NCI-H2107 treated with DMSO at 0.1 percent for 48 hours (cell line): Measurements from ENCODE around the gene CHCHD5.
A peak's percentile ranks its signal among the peaks of the same experiment; 100 is the strongest.
"Not testable (repeated sequence)": the region's sequence is repeated elsewhere in the genome, so short reads cannot be mapped to it uniquely, and the experiment has no call there.

Experiments
- DNase-seq: peaks from one replicate; lab custom pipeline; 2025; ENCODE audit not compliant: unreplicated experiment; lab: John Stamatoyannopoulos, UW

CHCHD5 gene, protein sequence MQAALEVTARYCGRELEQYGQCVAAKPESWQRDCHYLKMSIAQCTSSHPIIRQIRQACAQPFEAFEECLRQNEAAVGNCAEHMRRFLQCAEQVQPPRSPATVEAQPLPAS

DNA sequence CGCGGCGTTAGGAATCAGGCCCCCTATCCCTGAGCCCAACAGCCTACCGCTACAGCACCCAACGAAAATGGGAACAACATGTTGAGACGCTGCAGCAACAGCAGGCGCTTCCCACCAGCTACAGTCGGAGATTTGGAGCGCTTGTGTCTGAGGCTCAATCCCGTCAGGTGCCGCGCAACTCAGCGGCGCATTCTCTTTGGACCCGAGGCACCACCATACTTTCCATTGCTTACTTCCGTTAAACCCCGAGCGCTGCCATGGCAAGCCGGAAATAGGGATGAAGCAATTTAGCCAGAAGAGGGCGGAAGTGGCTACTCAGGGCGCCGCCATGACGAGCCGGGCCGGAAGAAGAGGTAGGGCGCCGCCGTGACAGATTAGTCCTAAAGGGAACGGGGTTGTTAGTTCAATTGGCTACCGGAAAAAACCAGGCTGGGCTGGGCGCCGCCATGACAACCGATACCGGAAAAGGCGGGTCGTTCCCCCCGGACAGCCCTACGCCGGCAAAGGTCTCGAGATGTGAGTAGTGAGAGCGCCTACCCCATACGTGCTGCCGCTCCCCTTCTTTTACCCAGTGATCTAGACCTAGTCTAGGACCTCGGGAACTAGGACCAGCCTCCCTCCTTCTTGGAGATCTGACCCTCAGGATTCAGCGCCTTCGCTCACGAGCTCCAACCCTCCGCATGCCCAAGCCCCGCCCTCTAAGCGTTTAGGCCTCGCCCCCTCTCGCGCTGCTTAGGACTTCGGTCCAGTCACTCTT is at the start of gene CHCHD5:
TSS of gene CHCHD5 (plus strand) at position 476 of the 757 bp plus-strand sequence. CDS start at position 515, 39 bp downstream.
- peak; percentile 89 for DNase-seq

DNA sequence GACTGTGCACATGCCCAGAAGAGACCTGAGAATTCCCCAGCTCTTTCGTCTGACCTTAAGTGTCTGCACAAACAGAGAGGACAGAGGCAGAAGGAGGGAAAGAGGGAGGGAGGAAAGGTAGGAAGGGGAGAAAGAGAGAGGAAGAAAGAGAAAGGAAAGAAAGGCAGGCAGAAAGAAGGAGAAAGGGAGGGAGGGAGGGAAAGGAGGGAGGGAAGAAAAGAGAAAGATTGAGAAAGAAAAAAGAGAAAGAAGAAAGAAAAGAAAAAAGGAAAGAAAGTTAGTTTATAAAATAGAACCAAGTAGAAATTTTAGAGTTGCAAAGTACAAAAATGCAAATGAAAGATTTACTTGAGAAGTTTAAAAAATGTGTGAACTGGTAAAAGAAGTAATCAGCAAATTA is 49.6 kb upstream of the CHCHD5 start:
- no peak for DNase-seq

DNA sequence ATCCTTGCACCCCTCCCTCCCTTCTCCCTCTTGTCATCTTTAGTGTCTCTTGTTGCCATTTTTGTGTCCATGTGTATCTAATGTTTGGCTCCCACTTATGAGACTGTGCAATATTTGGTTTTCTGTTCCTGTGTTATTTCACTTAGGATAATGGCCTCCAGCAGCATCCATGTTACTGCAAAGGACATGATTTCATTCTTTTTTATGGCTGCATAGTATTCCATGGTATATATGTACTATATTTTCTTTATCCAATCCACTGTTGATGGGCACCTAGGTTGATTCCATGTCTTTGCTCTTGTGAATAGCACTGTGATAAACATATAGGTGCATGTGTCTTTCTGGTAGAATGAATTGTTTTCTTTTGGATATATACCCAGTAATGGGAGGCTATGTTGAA is 47.7 kb upstream of the CHCHD5 start:
- DNase-seq: not testable (repeated sequence)

DNA sequence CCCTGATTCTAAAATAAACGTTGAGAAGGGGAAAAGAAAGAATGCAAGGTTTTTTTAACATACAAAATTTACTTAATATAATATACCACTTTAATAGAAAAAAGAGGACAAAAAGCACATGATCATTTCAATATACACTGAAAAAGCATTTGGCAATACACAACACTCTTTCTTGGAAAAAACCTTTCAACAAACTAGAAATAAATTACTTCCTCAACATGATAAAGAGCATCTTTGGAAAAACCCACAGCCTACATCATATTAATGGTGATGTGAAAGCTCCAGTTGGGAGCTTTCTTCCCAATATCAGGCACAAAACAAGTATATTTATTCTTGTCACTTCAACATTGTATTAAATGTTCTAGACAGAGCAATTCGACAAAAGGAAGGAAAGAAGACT is 45.1 kb upstream of the CHCHD5 start:
- no peak for DNase-seq

DNA sequence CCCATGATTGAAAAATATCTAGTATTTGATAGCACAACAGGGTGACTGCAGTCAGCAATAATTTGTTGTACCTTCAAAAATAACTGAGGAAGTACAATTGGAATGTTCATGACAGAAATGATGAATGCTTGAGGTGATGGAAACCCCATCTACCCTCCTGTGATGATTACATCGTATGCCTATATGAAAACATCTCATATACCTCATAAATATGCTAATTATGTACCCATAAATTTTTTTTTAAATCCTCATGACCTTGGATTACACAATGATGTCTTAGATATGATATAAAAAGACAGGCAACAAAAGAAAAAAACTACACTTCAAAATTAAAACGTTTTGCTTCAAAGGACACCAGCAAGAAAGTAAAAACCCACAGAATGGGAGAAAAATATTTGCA is 43.5 kb upstream of the CHCHD5 start:
- DNase-seq: no peak

DNA sequence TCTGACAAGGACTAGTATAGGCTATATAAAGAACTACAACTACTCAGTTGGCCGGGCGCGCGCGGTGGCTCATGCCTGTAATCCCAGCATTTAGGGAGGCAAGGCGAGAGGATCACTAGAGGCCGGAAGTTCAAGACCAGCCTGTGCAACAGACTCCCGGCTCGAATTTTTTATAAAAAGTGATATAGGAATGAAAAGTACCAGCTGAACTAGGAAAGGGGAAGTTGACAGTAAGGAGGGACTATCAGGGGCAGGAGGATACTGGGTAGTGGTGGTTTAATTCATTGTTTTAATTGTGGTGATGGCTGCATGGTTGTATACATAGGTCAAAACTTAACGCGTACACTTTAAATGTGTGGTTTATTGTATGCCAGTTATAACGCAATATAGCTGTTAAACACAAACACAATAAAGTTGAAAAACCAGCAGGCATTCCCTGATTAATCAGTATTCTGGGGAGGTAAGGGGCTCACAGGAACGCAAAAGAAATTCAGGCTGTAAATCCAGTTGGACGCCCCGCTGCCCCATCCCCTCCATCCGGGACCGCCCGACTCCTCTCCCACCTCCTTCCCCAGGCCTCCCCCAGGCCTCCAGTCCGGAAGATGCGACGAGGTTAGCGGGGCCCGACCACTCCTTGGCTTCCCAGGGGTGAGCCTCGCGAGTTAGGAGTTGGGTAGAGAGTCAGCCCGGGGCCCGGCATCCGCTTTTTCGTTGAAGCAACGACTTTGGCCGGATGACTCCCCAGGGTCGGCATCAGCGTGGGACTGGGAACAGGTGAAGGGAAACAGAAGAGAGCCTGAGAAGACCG is 42.9 kb upstream of the CHCHD5 start:
- no peak for DNase-seq

DNA sequence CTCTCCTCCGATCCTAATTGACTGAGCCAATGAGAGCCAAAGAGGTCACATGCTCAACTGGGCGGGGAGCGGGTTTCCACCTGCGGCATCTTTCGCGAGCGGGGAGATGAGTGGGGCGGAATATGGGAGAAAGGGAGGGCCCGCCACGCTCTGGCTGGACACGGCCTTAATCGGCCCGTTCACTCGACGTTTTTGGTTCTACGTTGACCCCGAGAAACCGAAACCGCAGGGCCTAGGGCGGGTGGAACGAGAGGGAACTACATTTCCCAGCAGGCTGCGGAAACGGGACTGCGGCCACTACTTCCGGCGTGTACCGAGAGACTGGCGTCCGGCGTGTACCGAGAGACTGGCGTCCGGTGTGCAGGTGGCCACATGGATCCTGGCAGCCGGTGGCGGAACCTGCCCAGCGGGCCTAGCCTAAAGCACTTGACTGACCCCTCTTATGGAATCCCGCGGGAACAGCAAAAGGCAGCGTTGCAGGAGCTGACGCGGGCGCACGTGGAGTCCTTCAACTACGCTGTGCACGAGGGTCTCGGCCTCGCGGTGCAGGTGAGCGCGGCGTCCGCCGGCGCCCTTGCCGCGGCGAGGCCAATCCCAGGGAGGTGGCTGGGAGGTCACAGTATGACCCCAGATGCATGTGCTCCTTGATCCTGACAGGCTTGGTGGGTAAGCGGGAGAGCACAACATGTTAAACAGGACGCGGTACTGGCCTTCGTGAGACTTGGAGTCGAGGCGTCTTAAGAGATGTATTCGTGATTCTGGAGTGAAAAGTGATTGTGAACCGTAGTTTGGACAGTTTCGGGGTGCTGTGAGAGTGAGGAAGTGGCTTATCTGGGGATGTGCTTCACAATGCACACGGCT is 42.1 kb upstream of the CHCHD5 start, which contains the start of gene POLR1B:
TSS of gene POLR1B (plus strand) at position 343 of the 861 bp plus-strand sequence. CDS start at position 373, 30 bp downstream.
- DNase-seq: peak; percentile 68

DNA sequence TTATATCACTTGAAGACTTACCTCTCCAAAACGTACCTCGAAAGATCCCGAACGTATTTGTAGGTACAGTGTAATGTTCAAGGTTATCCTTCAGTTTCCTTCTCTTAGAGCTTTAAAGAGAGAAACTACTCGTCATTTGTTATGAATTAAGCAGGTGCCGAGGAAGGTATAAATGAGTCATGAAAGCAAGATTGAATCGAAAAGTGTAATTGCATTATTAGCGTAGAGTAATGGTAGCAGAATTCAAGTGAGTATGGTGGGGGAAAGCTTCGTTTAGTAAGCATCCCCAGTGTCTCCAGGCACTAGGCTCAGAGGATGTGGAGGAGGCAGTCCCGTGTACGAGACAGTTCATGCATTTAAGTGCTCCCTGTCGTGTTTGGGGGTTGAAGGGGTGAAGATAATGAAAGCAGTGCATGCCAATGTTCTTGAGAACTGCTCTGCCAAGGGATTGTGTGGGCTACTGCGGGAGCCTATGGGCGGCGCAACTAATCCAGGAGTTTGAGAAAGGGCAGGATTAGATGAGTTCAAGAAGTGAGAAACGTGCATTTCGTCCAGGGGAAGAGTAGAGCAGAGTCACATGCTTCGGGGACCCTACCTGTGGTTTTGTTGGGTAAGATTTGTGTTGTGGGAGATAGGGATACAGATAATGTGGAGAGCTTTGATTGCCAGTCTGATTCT is 41.3 kb upstream of the CHCHD5 start:
- DNase-seq: no peak

DNA sequence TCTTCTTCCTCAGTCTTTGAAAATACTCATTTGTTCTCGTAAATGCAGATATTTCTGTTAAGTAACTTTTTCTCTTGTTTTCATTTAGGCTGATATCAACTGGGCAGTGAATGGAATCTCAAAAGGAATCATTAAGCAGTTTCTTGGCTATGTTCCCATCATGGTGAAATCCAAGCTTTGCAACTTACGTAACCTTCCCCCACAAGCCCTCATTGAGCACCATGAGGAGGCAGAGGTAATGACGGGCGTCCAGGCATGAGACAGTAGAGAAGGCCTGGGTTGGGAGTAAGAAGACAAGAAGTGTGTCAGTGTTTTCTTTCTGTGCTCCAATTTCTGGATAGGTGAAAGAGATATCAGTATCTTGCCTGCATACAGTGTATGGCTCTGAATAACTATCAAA is 37.1 kb upstream of the CHCHD5 start:
- peak; percentile 10 for DNase-seq

DNA sequence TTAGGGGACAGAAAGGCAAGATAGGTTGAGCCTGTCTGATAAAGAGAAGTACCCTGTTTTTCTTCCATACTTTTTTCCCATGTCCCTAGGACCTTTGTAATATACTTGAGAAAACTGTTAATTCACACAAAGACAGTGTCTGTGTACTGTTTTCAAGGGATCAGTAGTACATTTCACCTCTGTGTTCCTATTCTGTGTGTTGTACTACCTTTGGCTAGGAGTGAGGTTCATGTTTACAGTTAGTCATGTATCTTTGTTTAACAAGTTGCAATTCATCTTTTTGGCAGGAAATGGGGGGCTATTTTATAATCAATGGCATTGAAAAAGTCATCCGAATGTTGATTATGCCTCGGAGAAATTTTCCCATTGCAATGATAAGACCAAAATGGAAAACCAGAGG is 35.4 kb upstream of the CHCHD5 start:
- DNase-seq: no peak

DNA sequence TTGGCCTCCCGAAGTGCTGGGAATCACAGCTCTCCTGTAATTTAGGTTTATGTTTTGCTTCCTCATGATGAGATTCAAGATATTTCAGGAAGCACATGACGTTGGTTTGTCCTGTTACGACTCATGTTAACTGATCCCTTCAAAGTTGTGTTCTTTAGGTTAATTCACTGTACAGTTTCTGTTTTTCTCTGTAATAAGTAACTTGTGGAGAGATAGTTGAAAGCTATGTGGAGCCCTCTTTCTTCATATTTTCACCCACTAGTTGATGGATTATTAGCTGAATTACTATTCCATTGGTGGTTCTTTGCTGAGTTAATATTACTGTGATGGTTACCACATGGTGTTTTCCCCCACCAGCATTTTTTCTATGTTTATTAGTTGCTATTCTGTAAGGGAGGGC is 18.3 kb upstream of the CHCHD5 start:
- no peak for DNase-seq

DNA sequence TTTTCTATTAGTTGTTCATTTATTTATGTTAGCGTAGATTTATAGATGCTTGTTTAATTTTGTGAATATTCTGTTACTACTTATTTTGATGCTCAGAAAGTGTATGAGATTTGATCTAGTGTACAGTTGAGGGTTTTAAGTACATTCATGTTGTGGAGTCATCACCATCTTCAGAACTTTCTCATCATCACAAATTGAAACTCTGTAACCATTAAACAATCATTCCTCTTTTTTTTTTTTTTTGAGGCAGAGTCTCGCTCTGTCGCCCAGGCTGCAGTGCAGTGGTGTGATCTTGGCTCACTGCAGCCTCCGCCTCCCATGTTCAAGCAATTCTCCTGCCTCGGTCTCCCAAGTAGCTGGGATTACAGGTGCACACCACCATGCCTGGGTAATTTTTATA is 17.9 kb upstream of the CHCHD5 start:
- DNase-seq: not testable (repeated sequence)

DNA sequence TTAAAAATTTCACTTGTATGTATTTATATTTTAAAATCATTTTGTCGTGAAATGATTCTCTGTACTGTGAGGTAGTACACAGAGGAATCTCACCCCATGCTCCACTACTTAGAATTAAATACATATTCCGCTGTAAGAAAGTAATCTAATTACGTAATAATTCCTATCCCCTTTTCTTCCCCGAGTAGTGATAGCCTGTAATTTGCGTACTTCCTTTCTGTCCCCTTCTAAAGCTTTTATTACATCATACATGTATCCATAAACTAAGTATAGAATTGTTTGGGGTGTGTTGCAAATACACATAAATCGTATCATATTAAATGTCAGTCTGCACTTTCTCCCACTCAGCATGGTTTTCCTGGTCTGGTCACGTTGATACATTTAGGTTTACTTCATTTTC is 12.4 kb upstream of the CHCHD5 start:
- no peak for DNase-seq

DNA sequence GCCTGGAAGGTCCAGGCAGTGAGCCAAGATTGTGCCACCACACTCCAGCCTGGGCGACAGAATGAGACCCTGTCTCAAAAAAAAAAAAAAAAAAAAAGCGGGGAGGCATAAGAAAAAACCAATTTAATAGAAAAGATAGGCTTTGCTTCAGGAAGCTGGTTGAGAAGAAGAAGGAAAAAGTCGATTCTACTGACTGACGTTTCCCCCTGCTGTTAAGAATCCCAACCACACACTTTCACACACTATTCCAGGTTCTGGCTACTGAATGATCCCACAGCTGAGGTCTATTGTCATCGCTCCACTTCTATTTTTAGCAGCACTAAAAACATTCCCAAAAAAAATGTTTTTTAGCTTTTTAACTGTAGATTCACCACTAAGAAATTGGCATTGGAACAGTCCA is 6.7 kb upstream of the CHCHD5 start:
- no peak for DNase-seq

DNA sequence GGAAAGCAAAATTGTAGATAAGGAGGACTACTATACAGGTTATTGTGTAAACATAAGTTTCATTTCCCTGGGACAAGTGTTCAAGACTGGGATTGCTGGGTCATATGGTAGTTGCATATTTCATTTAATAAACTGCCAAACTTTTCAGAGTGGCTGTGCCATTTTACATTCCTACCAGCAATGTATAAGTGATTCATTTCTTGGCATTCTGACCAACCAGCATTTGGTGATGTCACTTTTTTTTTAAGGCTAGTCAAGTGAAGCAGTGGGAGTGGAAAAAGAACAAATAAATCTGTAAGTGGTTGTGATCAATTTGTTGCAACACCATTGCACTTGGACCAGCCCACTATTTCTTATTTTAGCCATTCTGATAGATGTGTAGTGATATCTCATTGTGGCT is 5.2 kb upstream of the CHCHD5 start:
- no peak for DNase-seq

DNA sequence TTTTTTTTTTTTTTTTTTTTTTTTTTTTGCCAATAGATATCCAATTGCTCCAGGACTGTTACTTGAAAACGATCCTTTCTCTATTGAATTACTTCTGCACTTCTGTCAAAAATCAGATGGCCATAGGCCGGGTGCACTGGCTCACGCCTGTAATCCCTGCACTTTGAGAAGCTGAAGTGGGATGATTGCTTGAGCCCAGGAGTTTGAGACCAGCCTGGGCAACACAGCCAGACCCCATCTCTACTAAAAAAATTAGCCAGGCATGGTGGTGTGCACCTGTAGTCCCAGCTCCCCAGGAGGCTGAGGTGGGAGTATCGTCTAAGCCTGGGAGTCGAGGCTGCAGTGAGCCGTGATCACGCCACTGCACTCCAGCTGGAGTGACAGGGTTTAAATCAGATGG is 4.3 kb upstream of the CHCHD5 start:
- no peak for DNase-seq

DNA sequence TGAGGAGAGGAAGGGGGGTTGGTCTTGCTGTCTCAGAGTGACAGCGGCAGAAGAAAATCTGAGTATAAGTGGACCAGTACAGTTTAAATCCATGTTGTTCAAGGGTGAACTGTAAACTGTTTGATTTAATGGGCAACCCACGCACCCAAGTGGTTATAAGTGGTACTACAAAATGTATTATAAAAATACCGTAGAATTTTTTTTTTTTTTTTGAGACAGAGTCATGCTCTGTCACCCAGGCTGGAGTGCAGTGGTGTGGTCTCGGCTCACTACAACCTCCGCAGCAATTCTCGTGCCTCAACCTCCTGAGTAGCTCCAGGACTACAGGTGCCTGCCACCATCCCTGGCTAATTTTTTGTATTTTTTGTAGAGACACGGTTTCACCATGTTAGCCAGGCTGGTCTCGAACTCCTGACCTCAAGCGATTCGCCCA is 2.1 kb upstream of the CHCHD5 start:
- DNase-seq: peak; percentile 68

DNA sequence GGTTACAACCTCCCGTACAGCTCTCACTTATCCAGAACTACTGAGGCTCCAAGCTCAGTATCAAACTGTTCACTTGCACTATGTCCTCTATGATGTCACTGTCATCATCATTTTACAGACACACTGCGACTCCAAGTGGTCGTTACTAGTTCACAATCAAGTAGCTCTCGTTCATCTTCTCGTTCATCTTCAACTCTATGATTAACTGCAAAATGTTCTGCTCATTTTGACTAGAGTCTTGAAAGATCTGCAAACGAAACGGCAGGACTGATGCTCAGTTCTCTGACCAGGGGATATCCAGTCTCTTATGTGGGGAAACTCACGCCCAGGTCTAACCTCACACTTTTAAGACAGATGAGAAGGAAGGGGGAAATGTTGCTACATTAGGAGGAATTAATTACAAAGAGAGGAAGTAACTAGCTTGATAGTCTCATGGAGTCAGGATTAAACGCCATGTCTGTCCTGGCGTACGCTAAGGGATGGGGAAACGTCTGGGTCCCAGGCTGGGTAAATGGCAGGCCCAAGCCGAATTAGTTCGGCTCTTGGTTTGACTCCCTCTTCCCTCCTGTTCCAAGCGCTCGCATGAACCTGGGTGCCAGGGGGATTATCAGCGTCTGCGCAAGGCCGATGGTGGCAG is 794 bp upstream of the CHCHD5 start:
- peak; percentile 28 for DNase-seq

DNA sequence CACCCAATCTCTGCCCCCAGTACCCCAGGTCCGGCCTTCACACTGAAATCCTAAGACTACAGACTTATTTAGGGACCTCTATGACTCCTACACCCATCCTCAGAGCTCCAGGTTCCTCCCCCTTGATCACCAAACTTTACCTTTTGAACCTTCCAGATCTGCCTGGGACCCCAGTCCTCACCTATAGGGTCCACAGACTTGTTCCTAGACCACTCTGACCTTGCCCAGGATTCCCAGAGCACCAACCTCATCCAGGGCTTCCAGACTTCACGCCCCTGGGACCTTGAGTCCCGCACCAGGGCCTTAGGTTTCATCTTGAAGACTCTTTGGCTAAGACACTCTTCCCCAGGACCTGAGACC is 462 bp downstream of the CHCHD5 start:
- no peak for DNase-seq

DNA sequence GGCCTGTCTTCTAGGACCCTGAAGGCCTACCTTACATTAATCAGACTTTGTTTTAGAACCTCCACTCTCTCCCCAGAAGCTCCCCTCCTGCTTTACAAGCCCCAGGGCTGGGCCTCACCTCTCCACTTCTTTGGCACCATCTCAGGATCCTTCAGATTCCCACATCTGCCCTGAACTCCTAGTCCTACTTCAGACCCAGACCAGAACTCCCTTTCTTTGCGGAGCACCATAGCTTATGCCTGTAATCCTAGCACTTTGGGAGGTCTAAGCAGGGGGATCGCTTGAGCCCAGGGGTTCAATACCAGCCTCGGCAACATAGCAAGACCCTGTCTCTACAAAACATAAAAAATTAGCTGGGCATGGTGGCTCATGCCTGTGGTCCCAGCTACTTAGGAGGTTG is 991 bp downstream of the CHCHD5 start:
- DNase-seq: no peak
